Hepatocyte (in vitro differentiated cells): ENCODE results near the gene SYNDIG1.

Experiments
- EZH2 ChIP-seq: fragments of 200-600 bp; sonication (generic); IDR thresholded peaks from 2 replicates; pipeline ENCODE4 v1.6.1; 2016; ENCODE audit warnings: antibody characterized with exemption, mild to moderate bottlenecking, borderline replicate concordance
- EZH2phosphoT487 ChIP-seq: fragments of 200-600 bp; sonication (generic); IDR thresholded peaks from one replicate; pipeline ENCODE4 v1.6.1; 2018; ENCODE audit warnings: antibody characterized with exemption, mild to moderate bottlenecking, low read depth, moderate library complexity; ENCODE audit not compliant: unreplicated experiment, severe bottlenecking
- TF ChIP-seq, protein P1 (sequence below): fragments of 200-600 bp; sonication (generic); IDR thresholded peaks from 2 replicates; pipeline ENCODE4 v1.5.1; 2016; ENCODE audit warnings: antibody characterized with exemption, mild to moderate bottlenecking; ENCODE audit not compliant: poor library complexity

DNA sequence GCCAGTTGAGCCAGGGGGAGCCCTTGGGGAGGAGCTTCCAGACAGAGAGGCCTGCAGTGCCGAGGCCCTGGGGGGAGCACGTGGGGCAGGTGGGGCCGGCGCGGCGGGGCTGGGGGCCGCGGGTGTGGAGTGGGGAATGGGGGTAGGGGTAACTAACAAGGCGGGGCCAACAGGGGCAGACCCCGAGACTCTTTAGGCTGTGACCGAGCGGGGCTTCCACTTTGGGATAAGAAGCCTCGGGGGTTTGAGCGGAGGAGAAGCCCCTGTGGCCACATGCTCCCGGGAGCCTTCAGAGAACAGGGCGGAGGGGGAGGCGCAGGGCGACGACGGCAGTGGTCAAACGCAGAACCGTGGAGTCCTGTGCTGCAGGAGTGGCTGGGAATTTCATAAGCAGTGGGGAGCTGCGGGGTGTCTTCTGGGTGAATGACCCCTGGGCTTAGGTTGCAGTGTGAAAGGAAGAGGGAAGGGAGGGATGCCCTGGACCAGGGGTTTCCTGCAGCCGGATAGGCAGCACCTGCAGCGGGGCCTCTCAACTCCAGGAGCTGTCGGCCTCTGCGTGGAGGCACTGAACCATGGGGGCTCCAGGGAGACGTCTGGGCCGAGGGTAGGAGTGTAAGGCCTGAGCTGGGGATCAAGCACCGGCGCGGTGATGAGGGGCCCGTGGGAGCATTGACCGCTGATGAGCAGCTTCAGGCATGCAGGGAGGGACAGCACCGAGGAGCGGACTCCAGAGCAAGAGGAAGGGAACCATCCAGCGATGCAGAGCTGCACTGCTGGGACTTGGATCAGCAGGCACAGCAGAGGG, 121.0 kb downstream of the SYNDIG1 start:
- TF ChIP-seq, protein P1, sequence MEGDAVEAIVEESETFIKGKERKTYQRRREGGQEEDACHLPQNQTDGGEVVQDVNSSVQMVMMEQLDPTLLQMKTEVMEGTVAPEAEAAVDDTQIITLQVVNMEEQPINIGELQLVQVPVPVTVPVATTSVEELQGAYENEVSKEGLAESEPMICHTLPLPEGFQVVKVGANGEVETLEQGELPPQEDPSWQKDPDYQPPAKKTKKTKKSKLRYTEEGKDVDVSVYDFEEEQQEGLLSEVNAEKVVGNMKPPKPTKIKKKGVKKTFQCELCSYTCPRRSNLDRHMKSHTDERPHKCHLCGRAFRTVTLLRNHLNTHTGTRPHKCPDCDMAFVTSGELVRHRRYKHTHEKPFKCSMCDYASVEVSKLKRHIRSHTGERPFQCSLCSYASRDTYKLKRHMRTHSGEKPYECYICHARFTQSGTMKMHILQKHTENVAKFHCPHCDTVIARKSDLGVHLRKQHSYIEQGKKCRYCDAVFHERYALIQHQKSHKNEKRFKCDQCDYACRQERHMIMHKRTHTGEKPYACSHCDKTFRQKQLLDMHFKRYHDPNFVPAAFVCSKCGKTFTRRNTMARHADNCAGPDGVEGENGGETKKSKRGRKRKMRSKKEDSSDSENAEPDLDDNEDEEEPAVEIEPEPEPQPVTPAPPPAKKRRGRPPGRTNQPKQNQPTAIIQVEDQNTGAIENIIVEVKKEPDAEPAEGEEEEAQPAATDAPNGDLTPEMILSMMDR: no peak
- TF ChIP-seq EZH2: no peak
- TF ChIP-seq EZH2phosphoT487: no peak
